ENCODE results near the gene COL11A2. TPM values are rescaled to one million over a fixed set of nuclear protein-coding genes. Genes with fewer than 3 reads are reported as not detected.

COL11A2 gene
- total and polyA plus RNA-seq, 2 experiments from 2014 or later = 1.6 to 2.7 TPM

DNA sequence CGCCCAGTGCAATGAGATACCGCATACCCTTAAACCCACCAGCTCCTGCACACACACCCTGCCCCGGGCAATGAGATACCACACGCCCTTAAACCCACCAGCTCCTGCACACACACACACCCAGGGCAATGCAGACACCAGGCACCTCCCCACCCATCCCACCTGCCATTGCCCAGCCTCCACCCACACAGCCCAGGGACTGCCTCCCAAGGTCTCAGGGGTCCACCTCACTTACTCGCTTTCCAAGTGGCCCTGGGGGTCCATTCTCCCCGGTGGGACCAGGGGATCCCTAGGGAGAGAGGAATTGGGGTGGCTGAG, 24.0 kb downstream of the COL11A2 start:
- H3K4me3 Mint-ChIP-seq = no peak overlapping the region

More for the DNA sequence above, 24.0 kb downstream of the COL11A2 start:
- H3K36me3 ChIP-seq (ENCODE audit: insufficient read depth) = no peaks in the 10 kb centered on the region
- DNase-seq (ENCODE audit: low spot score) = no peak
- no peak overlapping the region for H3K27ac Mint-ChIP-seq
- no peaks in the 10 kb centered on the region for H4K20me1 ChIP-seq (replicated peaks; ENCODE audit: insufficient read depth)
- no peaks in the 10 kb centered on the region for H3F3A ChIP-seq (replicated peaks; ENCODE audit: low read depth)
- H3K4me2 ChIP-seq = no peak overlapping the region
- ATAC-seq = no peak
- peaks cover 9% of the 10 kb centered on the region; the same call in 2 of the 3 replicates for H3K4me1 Mint-ChIP-seq
- no peak overlapping the region for H2AFZ ChIP-seq
- H3K27ac ChIP-seq (ENCODE audit: low read depth) = no peak overlapping the region
- H3K9me3 Mint-ChIP-seq = no peaks in the 10 kb centered on the region; the same call in 1 of the 3 replicates
- H3K9me2 ChIP-seq (ENCODE audit: insufficient read depth) = no peaks in the 10 kb centered on the region
- H3K36me3 Mint-ChIP-seq (ENCODE audit: low read depth) = no peaks in the 10 kb centered on the region
- H3K27me3 ChIP-seq (ENCODE audit: insufficient read depth) = no peaks in the 10 kb centered on the region
- H3K4me1 ChIP-seq (ENCODE audit: insufficient read depth) = no peaks in the 10 kb centered on the region; the same call in 1 of the 2 replicates
- no peak overlapping the region for H3K4me3 ChIP-seq
- no peaks in the 10 kb centered on the region for H3K79me2 ChIP-seq (replicated peaks; ENCODE audit: insufficient read depth)
- H3K27me3 Mint-ChIP-seq (ENCODE audit: insufficient read depth, low read depth, poor library complexity) = peaks cover 13% of the 10 kb centered on the region
- TF ChIP-seq, protein P1, sequence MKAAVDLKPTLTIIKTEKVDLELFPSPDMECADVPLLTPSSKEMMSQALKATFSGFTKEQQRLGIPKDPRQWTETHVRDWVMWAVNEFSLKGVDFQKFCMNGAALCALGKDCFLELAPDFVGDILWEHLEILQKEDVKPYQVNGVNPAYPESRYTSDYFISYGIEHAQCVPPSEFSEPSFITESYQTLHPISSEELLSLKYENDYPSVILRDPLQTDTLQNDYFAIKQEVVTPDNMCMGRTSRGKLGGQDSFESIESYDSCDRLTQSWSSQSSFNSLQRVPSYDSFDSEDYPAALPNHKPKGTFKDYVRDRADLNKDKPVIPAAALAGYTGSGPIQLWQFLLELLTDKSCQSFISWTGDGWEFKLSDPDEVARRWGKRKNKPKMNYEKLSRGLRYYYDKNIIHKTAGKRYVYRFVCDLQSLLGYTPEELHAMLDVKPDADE (IDR thresholded peaks at IDR 0.05) = no peak
- no peak for TF ChIP-seq POLR2AphosphoS5 (IDR thresholded peaks at IDR 0.05; ENCODE audit: low read depth)
- TF ChIP-seq ZNF331 (CRISPR knock-in tag; IDR thresholded peaks at IDR 0.05; ENCODE audit: low read depth) = no peak
- no peak for TF ChIP-seq NANOG (IDR thresholded peaks at IDR 0.05; ENCODE audit: borderline replicate concordance)
- no peak for TF ChIP-seq STAT1 (IDR thresholded peaks at IDR 0.05; ENCODE audit: unreplicated experiment)
- TF ChIP-seq, protein P2, sequence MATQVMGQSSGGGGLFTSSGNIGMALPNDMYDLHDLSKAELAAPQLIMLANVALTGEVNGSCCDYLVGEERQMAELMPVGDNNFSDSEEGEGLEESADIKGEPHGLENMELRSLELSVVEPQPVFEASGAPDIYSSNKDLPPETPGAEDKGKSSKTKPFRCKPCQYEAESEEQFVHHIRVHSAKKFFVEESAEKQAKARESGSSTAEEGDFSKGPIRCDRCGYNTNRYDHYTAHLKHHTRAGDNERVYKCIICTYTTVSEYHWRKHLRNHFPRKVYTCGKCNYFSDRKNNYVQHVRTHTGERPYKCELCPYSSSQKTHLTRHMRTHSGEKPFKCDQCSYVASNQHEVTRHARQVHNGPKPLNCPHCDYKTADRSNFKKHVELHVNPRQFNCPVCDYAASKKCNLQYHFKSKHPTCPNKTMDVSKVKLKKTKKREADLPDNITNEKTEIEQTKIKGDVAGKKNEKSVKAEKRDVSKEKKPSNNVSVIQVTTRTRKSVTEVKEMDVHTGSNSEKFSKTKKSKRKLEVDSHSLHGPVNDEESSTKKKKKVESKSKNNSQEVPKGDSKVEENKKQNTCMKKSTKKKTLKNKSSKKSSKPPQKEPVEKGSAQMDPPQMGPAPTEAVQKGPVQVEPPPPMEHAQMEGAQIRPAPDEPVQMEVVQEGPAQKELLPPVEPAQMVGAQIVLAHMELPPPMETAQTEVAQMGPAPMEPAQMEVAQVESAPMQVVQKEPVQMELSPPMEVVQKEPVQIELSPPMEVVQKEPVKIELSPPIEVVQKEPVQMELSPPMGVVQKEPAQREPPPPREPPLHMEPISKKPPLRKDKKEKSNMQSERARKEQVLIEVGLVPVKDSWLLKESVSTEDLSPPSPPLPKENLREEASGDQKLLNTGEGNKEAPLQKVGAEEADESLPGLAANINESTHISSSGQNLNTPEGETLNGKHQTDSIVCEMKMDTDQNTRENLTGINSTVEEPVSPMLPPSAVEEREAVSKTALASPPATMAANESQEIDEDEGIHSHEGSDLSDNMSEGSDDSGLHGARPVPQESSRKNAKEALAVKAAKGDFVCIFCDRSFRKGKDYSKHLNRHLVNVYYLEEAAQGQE (IDR thresholded peaks at IDR 0.05; ENCODE audit: unreplicated experiment) = no peak
- TF ChIP-seq, protein P3, sequence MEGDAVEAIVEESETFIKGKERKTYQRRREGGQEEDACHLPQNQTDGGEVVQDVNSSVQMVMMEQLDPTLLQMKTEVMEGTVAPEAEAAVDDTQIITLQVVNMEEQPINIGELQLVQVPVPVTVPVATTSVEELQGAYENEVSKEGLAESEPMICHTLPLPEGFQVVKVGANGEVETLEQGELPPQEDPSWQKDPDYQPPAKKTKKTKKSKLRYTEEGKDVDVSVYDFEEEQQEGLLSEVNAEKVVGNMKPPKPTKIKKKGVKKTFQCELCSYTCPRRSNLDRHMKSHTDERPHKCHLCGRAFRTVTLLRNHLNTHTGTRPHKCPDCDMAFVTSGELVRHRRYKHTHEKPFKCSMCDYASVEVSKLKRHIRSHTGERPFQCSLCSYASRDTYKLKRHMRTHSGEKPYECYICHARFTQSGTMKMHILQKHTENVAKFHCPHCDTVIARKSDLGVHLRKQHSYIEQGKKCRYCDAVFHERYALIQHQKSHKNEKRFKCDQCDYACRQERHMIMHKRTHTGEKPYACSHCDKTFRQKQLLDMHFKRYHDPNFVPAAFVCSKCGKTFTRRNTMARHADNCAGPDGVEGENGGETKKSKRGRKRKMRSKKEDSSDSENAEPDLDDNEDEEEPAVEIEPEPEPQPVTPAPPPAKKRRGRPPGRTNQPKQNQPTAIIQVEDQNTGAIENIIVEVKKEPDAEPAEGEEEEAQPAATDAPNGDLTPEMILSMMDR (conservative IDR thresholded peaks at IDR 0.05; ENCODE audit: low read depth in 2 of 2) = no peak
- no peak for TF ChIP-seq CREB1 (CRISPR knock-in tag; IDR thresholded peaks at IDR 0.05; ENCODE audit: low read depth)
- TF ChIP-seq EZH2 (IDR thresholded peaks at IDR 0.05; ENCODE audit: low read depth, unreplicated experiment) = no peak
- TF ChIP-seq JUNB (IDR thresholded peaks at IDR 0.05; ENCODE audit: unreplicated experiment) = no peak

All from GM23338 (cell line).